ENCODE results near the gene PPP4C. TPM values are rescaled to one million over a fixed set of nuclear protein-coding genes. Genes with fewer than 3 reads are reported as not detected.

PPP4C gene
- total RNA-seq, 1 experiment from 2014 or later = 163 TPM

GRCh38 chr16:30085820-30086219 lies 10.0 kb downstream of the PPP4C start:
- no peak overlapping the region for H2AFZ ChIP-seq (ENCODE audit: low read length)
- DNase-seq = no peak
- H3K79me1 ChIP-seq (ENCODE audit: insufficient read depth, low read depth, low read length, poor library complexity, severe bottlenecking) = no peaks in the 10 kb centered on the region
- Mint-ChIP-seq H3K36me3 (ENCODE audit: insufficient read depth in 1 of 3, low read depth in 3 of 3) (peaks cover 29 to 52% (median 51%) of the 10 kb centered on the region in 3 experiments), H3K4me3 (no peak overlapping the region), H3K4me1 (peaks cover 4 to 7% of the 10 kb centered on the region in 2 experiments; a peak in 1 of 4 replicates), H3K9me3 (no peaks in the 10 kb centered on the region; a peak in 1 of 5 replicates), H3K27me3 (ENCODE audit: low read depth) (peaks cover 4% of the 10 kb centered on the region; the same call in 1 of the 2 replicates), H3K27ac (no peak overlapping the region; a peak in 1 of 7 replicates)
- H2BK12ac ChIP-seq (ENCODE audit: insufficient read length, low read depth, low read length) = no peak overlapping the region
- H3K9me3 ChIP-seq (ENCODE audit: control insufficient read depth, low read depth, low read length) = no peaks in the 10 kb centered on the region
- H2BK20ac ChIP-seq (ENCODE audit: low read depth, low read length, poor library complexity, severe bottlenecking) = no peak overlapping the region
- H3T11ph ChIP-seq (ENCODE audit: low read length) = no peak overlapping the region
- H3K9ac ChIP-seq (ENCODE audit: extremely low read depth, insufficient read length, low read length) = no peak overlapping the region
- no peaks in the 10 kb centered on the region for H3K79me2 ChIP-seq (ENCODE audit: insufficient read depth, low read length)
- H4K5ac ChIP-seq (ENCODE audit: insufficient read length, low read depth, low read length) = no peak overlapping the region
- no peak overlapping the region for H2BK120ac ChIP-seq (ENCODE audit: low read depth, low read length, poor library complexity, severe bottlenecking)
- H4K20me1 ChIP-seq (ENCODE audit: control insufficient read depth, insufficient read depth, insufficient read length) = no peaks in the 10 kb centered on the region
- no peaks in the 10 kb centered on the region for H3K27me3 ChIP-seq (ENCODE audit: insufficient read depth, low read length)
- WGBS (ENCODE audit: extremely low coverage, insufficient read length, low lambda C conversion rate) = no CpG with 5 or more reads among the region's 6 CpGs
- no peak overlapping the region for H3K56ac ChIP-seq (ENCODE audit: insufficient read length, low read depth, low read length)
- no peak overlapping the region for H4K91ac ChIP-seq (ENCODE audit: insufficient read length, low read depth, low read length)
- no peak overlapping the region for H3K14ac ChIP-seq (ENCODE audit: insufficient read depth, low read length)
- H3K4ac ChIP-seq (ENCODE audit: low read depth, low read length) = no peak overlapping the region
- H3K18ac ChIP-seq (ENCODE audit: insufficient read length, low read depth, low read length) = no peak overlapping the region
- no peak overlapping the region for H3K23ac ChIP-seq (ENCODE audit: insufficient read length, low read depth, low read length)
- H3K4me2 ChIP-seq (ENCODE audit: insufficient read depth, insufficient read length, low read length) = no peak overlapping the region
- no peak overlapping the region for H2BK15ac ChIP-seq (ENCODE audit: low read depth, low read length)
- no peak overlapping the region for H2AK5ac ChIP-seq (ENCODE audit: insufficient read length, low read length)
- TF ChIP-seq CTCF (conservative IDR thresholded peaks at IDR 0.05) = no peak
- H3K4me1 ChIP-seq (ENCODE audit: insufficient read depth, low read length) = no peaks in the 10 kb centered on the region
- H3K23me2 ChIP-seq (ENCODE audit: insufficient read length, low read depth, low read length, poor library complexity, severe bottlenecking) = no peaks in the 10 kb centered on the region
- no peak overlapping the region for H2BK5ac ChIP-seq (ENCODE audit: insufficient read length, low read length)
- no peak overlapping the region for H4K8ac ChIP-seq (replicated peaks; ENCODE audit: insufficient read length, low read depth, low read length)
- H3K27ac ChIP-seq (ENCODE audit: insufficient read length, low read depth, low read length) = no peak overlapping the region
